ENCODE results near the gene C18orf32. TPM values are rescaled to one million over a fixed set of nuclear protein-coding genes. Genes with fewer than 3 reads are reported as not detected.
A peak's percentile ranks its signal among the peaks of the same experiment; 100 is the strongest.
"Not testable (repeated sequence)": the region's sequence is repeated elsewhere in the genome, so short reads cannot be mapped to it uniquely, and the experiment has no call there.

C18orf32 gene
- total and polyA plus RNA-seq, 2 experiments from 2014 or later, result 77.9 to 105 TPM

DNA sequence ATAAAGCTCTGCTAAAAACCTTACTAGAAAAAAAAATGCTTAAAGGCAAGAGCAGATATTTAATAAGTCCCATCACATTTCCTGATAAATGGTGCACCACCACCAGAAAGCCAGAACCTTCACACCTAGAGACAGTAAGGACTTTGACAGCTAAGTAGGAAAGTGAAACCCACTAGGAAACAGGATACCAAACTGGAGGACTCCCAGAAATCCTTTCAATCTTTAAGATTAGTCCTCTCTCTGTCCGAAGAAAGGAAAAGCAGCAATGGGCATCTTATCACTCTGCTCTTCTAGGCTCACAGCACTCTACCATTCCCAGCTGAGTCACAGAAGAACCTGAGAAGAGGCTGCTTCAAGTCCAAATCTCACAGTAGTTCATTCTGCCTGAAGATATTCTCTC, 30.2 kb downstream of the C18orf32 start:
- 57% methylated on average over 1 of the region's 1 CpG for WGBS (ENCODE audit: low lambda C conversion rate, missing lambda C conversion rate)
- H3K9me2 ChIP-seq (replicated peaks; ENCODE audit: insufficient read depth), result no peaks in the 10 kb centered on the region
- no peaks in the 10 kb centered on the region for H3K9me3 ChIP-seq (ENCODE audit: low read depth)
- no peak overlapping the region for H3K27ac ChIP-seq
- H4K20me1 ChIP-seq (ENCODE audit: insufficient read depth, poor library complexity, severe bottlenecking), result peaks cover 5% of the 10 kb centered on the region
- no peak overlapping the region for H3K4me3 ChIP-seq
- TF ChIP-seq EZH2 (IDR thresholded peaks at IDR 0.05; ENCODE audit: borderline replicate concordance) (no peak), EZH2phosphoT487 (IDR thresholded peaks at IDR 0.05; ENCODE audit: low read depth, severe bottlenecking, unreplicated experiment) (no peak)
- TF ChIP-seq, protein P1, sequence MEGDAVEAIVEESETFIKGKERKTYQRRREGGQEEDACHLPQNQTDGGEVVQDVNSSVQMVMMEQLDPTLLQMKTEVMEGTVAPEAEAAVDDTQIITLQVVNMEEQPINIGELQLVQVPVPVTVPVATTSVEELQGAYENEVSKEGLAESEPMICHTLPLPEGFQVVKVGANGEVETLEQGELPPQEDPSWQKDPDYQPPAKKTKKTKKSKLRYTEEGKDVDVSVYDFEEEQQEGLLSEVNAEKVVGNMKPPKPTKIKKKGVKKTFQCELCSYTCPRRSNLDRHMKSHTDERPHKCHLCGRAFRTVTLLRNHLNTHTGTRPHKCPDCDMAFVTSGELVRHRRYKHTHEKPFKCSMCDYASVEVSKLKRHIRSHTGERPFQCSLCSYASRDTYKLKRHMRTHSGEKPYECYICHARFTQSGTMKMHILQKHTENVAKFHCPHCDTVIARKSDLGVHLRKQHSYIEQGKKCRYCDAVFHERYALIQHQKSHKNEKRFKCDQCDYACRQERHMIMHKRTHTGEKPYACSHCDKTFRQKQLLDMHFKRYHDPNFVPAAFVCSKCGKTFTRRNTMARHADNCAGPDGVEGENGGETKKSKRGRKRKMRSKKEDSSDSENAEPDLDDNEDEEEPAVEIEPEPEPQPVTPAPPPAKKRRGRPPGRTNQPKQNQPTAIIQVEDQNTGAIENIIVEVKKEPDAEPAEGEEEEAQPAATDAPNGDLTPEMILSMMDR (IDR thresholded peaks at IDR 0.05; ENCODE audit: poor library complexity), result no peak
- no peak for DNase-seq (ENCODE audit: low spot score)
- no peaks in the 10 kb centered on the region for H3K27me3 ChIP-seq
- peaks cover 78% of the 10 kb centered on the region for H3K79me2 ChIP-seq
- H3K4me2 ChIP-seq, result peak overlapping the region; percentile 30
- H3K4me1 ChIP-seq (ENCODE audit: insufficient read depth), result peaks cover 7% of the 10 kb centered on the region
- no peak overlapping the region for H2AFZ ChIP-seq
- no peaks in the 10 kb centered on the region for H3K36me3 ChIP-seq (replicated peaks; ENCODE audit: insufficient read depth, low read depth)

DNA sequence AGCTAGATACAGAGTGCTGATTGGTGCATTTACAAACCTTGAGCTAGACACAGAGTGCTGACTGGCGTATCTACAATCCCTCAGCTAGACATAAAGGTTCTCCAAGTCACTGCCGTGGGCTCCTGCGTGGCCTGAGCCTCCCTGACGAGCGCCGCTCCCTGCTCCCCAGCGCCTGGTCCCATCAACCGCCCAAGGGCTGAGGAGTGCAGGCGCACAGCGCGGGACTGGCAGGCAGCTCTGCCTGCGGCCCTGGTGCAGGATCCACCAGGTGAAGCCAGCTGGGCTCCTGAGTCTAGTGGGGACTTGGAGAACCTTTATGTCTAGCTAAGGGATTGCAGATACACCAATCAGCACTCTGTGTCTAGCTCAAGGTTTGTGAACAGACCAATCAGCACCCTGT, 34.5 kb downstream of the C18orf32 start:
- not testable (repeated sequence) for H3K4me1 ChIP-seq (ENCODE audit: insufficient read depth); H4K20me1 ChIP-seq (ENCODE audit: insufficient read depth, poor library complexity, severe bottlenecking); DNase-seq (ENCODE audit: low spot score); H3K4me2 ChIP-seq; H3K9me2 ChIP-seq (replicated peaks; ENCODE audit: insufficient read depth); H3K27me3 ChIP-seq; H3K36me3 ChIP-seq (replicated peaks; ENCODE audit: insufficient read depth, low read depth); H3K27ac ChIP-seq; H2AFZ ChIP-seq; H3K4me3 ChIP-seq
- peaks cover 87% of the 10 kb centered on the region for H3K79me2 ChIP-seq
- H3K9me3 ChIP-seq (ENCODE audit: low read depth), result peaks cover 22% of the 10 kb centered on the region
- 99% methylated on average over 12 of the region's 12 CpGs for WGBS (ENCODE audit: low lambda C conversion rate, missing lambda C conversion rate)

- Histone ChIP-seq H3K79me2 (peaks cover 80% of the 10 kb centered on the region), H3K4me2 (no peak overlapping the region), H3K4me3 (no peak overlapping the region), H3K27ac (no peak overlapping the region), H3K9me2 (replicated peaks; ENCODE audit: insufficient read depth) (no peaks in the 10 kb centered on the region), H3K4me1 (ENCODE audit: insufficient read depth) (no peaks in the 10 kb centered on the region), H3K36me3 (replicated peaks; ENCODE audit: insufficient read depth, low read depth) (no peaks in the 10 kb centered on the region), H3K9me3 (ENCODE audit: low read depth) (peaks cover 22% of the 10 kb centered on the region), H4K20me1 (ENCODE audit: insufficient read depth, poor library complexity, severe bottlenecking) (no peaks in the 10 kb centered on the region), H2AFZ (no peak overlapping the region), H3K27me3 (no peaks in the 10 kb centered on the region)
- TF ChIP-seq, protein P1 (IDR thresholded peaks at IDR 0.05; ENCODE audit: poor library complexity), result peak; percentile 39
- TF ChIP-seq EZH2phosphoT487 (IDR thresholded peaks at IDR 0.05; ENCODE audit: low read depth, severe bottlenecking, unreplicated experiment), result no peak
- TF ChIP-seq EZH2 (IDR thresholded peaks at IDR 0.05; ENCODE audit: borderline replicate concordance), result no peak
- WGBS (ENCODE audit: low lambda C conversion rate, missing lambda C conversion rate), result 62% methylated on average over 3 of the region's 3 CpGs
- peak; percentile 60 for DNase-seq (ENCODE audit: low spot score)
Observed at GRCh38 chr18:49447810-49448745, 39.0 kb downstream of the C18orf32 start.

DNA sequence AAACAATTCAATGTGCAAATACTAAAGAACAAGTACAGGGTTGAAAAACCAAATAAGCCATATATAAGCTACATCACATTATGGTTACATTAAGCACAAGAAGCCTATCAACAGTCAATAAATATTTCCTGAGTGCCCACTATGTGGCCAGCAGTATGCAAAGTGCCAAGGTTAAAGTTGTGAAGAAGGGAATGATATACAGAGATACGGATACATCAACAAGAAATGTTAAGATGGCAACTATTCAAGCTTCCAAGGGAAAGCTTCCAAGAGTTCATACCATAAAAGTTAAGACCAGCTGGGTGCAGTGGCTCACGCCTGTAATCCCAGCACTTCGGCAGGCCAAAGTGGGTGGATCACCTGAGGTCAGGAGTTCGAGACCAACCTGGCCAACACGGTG, 40.6 kb downstream of the C18orf32 start:
- Histone ChIP-seq H3K79me2 (peaks cover 68% of the 10 kb centered on the region), H3K9me2 (replicated peaks; ENCODE audit: insufficient read depth) (no peaks in the 10 kb centered on the region), H3K9me3 (ENCODE audit: low read depth) (peaks cover 20% of the 10 kb centered on the region), H2AFZ (no peak overlapping the region), H3K4me1 (ENCODE audit: insufficient read depth) (no peaks in the 10 kb centered on the region), H3K4me3 (no peak overlapping the region), H4K20me1 (ENCODE audit: insufficient read depth, poor library complexity, severe bottlenecking) (no peaks in the 10 kb centered on the region), H3K27ac (no peak overlapping the region), H3K4me2 (no peak overlapping the region), H3K36me3 (replicated peaks; ENCODE audit: insufficient read depth, low read depth) (no peaks in the 10 kb centered on the region), H3K27me3 (no peaks in the 10 kb centered on the region)
- no peak for DNase-seq (ENCODE audit: low spot score)
- 98% methylated on average over 5 of the region's 5 CpGs for WGBS (ENCODE audit: low lambda C conversion rate, missing lambda C conversion rate)
- TF ChIP-seq EZH2 (IDR thresholded peaks at IDR 0.05; ENCODE audit: borderline replicate concordance), result no peak
- TF ChIP-seq EZH2phosphoT487 (IDR thresholded peaks at IDR 0.05; ENCODE audit: low read depth, severe bottlenecking, unreplicated experiment), result no peak
- TF ChIP-seq, protein P1 (IDR thresholded peaks at IDR 0.05; ENCODE audit: poor library complexity), result no peak
